Measurements from ENCODE around the gene RNGTT.

Gene RNGTT

DNA sequence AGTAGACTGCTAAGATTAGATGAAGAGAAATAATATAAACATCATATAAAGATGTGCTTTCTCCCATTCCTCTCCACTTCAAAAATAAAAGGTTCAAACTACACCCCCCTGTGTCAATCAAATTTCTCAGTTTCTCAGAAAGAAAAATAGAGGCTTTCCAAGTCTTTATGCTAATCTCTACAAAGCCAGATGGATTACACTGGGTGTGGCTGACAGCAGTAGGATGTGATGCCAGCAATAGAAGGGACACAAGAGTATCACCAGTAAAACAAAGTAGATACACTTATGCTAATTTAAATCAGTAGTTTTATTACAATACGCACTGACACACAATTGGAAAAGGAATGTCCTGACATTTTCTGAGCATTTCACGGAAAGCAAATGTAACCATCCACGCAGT, 353.4 kb downstream of the RNGTT start:
- DNase-seq (ENCODE audit: low read depth), result no peak
- no peak overlapping the region for H3K4me3 ChIP-seq (ENCODE audit: low read length)
- TF ChIP-seq, protein P1, sequence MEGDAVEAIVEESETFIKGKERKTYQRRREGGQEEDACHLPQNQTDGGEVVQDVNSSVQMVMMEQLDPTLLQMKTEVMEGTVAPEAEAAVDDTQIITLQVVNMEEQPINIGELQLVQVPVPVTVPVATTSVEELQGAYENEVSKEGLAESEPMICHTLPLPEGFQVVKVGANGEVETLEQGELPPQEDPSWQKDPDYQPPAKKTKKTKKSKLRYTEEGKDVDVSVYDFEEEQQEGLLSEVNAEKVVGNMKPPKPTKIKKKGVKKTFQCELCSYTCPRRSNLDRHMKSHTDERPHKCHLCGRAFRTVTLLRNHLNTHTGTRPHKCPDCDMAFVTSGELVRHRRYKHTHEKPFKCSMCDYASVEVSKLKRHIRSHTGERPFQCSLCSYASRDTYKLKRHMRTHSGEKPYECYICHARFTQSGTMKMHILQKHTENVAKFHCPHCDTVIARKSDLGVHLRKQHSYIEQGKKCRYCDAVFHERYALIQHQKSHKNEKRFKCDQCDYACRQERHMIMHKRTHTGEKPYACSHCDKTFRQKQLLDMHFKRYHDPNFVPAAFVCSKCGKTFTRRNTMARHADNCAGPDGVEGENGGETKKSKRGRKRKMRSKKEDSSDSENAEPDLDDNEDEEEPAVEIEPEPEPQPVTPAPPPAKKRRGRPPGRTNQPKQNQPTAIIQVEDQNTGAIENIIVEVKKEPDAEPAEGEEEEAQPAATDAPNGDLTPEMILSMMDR (conservative IDR thresholded peaks at IDR 0.05; ENCODE audit: low read length), result no peak

DNA sequence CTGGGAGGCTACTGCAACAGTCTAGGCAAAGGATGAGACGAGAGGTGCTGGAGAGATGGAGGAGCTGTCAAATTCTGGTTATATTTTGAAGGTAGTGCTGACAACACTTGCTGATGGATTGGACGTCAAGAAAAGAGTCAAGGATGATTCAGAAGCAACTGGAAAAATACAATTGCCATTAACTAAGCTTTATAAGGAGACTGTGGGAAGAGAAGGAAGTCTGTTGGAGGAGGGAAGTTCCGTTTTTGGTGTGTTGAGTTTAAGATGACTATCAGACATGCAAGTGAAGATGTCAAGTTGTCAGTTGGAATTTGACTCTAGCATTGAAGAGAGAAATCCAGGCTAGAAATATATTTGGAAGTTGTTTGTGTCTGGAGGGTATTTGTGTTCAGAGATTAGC, 358.1 kb downstream of the RNGTT start:
- H3K4me3 ChIP-seq (ENCODE audit: low read length), result no peak overlapping the region
- TF ChIP-seq, protein P1 (conservative IDR thresholded peaks at IDR 0.05; ENCODE audit: low read length), result no peak
- DNase-seq (ENCODE audit: low read depth), result no peak

DNA sequence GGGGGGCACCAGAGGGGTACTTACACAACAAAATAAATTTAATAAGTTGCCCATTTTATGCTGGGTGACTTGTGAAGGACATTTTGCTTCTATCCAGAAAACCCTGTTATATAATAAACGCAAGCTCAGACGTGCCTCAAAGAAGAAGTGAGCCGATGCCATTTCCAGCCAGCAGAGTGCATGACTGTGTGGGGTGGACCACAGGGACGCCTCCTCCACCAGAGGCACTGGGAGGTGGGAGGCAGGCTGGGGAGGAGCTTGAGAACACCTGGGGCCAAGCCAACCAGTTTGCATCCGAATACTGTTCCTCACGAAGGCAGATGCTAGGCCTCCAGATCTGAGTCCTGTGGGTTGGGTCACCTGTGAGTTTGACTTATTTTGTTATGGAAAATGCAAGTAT, 363.8 kb downstream of the RNGTT start:
- TF ChIP-seq, protein P1 (conservative IDR thresholded peaks at IDR 0.05; ENCODE audit: low read length), result no peak
- no peak for DNase-seq (ENCODE audit: low read depth)

DNA sequence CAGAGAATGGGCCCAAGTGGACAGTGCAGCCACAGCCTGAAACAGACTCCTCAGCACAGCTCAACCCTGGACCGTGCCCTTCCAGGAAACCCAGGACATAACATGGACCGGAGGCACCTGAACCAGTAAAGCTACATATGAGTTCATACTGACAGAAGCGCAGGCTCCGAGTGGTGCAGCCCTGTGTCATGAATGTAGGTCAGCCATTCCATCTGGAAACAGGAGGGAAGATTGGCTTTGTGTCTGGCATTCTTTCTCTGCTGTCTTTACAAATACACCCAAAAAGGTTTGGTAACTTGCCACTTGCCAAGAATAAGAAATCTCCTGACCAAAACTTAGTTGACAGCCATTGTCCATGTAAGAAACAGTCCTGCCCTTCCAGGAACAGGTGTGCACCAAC, 366.6 kb downstream of the RNGTT start:
- DNase-seq (ENCODE audit: low read depth), result no peak
- TF ChIP-seq, protein P1 (conservative IDR thresholded peaks at IDR 0.05; ENCODE audit: low read length), result no peak
- H3K4me3 ChIP-seq (ENCODE audit: low read length), result no peak overlapping the region

More for the DNA sequence above, 363.8 kb downstream of the RNGTT start:
- H3K4me3 ChIP-seq (ENCODE audit: low read length), result no peak overlapping the region

DNA sequence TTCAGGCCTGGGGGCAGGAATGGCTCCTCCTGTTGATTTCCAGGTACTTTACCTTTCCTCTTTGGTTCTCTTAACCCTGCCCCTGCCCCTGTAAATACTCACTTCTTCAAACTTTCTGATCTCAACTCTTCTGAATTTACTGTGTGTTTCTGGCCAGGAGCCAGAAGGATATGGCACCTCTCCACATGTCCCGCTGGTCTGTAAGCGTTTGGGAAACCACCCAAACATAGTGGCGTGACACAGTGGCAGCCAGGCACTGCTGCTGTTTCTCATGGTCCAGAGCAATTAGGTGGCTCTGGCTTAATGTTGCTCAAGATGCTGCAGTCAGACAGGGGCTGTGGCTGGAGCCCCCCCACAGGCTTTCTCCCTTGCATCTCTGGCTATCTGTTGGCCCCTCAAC, 374.5 kb downstream of the RNGTT start:
- DNase-seq (ENCODE audit: low read depth), result no peak
- H3K4me3 ChIP-seq (ENCODE audit: low read length), result no peak overlapping the region
- TF ChIP-seq, protein P1 (conservative IDR thresholded peaks at IDR 0.05; ENCODE audit: low read length), result no peak

DNA sequence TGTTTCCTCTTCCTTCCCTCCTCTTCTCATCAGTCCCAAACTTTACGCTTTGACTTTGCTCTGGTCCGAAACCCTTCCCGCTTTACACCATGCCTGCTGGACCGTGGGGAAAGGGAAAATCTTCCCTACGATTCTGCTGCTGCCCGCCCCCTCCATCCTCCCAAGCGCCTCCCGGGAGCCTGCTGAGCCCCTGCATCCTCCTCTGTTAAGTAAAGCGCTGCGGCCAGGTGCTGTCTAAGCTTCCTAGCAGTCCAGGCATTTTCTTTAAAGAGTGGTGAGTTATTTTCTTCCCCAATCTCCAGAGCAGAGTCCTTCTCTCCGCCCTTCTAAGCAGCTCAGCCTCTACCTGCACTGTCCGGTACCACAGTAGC, 376.3 kb downstream of the RNGTT start:
- no peak overlapping the region for H3K4me3 ChIP-seq (ENCODE audit: low read length)
- TF ChIP-seq, protein P1 (conservative IDR thresholded peaks at IDR 0.05; ENCODE audit: low read length), result no peak
- DNase-seq (ENCODE audit: low read depth), result no peak

DNA sequence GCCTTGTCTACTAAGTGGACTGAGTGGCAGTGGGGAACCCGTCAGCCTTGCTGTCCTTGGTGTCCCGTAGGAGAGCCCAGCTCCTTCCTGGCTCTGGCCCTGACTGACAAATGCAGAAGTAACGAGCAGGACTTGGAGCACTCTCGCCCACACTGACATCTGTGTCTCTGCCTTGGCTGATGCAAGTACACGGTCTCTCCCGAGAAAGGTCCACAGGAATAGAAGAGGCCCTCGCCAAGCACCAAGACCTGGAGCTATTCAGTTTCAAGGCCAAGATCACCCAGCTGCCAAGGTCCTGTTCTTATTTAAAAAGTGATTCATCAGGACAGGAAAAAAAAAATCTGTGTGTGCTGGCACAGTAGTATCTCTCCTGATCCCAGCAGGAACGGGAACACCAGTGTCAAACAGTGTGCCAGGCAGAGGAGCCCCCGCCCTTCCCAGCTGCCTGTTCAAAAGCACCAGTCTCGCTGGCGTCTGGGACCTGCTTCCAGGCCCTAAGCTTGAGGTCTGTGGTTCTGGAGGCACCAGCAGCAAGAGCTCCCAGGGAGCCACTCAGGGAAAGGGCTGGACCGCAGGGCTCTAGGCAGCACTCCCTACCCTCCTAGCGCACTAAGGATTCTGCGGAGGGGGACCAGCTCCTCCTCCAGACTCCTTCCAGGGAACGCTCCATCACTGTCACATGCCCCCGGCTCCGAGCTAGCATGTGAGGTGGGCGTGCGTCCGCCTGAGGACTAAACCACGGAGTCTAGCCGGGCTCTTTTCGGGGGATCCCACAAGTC, 376.9 kb downstream of the RNGTT start:
- DNase-seq (ENCODE audit: low read depth), result peak; percentile 50
- H3K4me3 ChIP-seq (ENCODE audit: low read length), result no peak overlapping the region; the same call in 1 of the 2 replicates
- TF ChIP-seq, protein P1 (conservative IDR thresholded peaks at IDR 0.05; ENCODE audit: low read length), result no peak
